Measurements from ENCODE around the gene GAP43.

GAP43 gene, protein sequence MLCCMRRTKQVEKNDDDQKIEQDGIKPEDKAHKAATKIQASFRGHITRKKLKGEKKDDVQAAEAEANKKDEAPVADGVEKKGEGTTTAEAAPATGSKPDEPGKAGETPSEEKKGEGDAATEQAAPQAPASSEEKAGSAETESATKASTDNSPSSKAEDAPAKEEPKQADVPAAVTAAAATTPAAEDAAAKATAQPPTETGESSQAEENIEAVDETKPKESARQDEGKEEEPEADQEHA

GRCh38 chr3:115623044-115623868 is at the start of gene GAP43:
Gene GAP43, plus strand, starts transcription at chr3:115623510. Its CDS starts 180 bp downstream, at chr3:115623690.
- DNase-seq (ENCODE audit: low read depth): no peak

- no peak for DNase-seq (ENCODE audit: low read depth)
Observed at GRCh38 chr3:115576325-115576875, 46.9 kb upstream of the GAP43 start.

- no peak for DNase-seq (ENCODE audit: low read depth)
Observed at GRCh38 chr3:115577000-115577399, 46.3 kb upstream of the GAP43 start.

DNA sequence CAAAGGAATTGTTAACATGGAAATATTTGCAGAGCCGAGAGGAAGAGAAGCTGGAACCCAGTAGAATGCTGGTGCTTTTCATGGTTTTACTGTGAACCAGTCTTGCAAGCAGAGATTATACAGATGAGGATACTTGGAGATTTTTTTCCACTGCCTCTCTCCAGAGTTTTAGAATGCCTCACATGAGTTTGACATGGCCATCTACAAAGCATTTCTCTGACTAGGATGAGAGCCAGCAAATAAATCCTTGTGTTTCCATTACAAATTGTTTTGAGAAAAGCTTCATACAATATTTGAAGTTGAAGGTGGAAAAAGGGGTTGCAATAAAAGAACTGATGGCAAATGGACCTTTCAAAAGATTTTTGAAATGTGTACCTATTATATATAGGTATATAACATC is 45.0 kb upstream of the GAP43 start:
- DNase-seq (ENCODE audit: low read depth): no peak

- DNase-seq (ENCODE audit: low read depth): no peak
Observed at GRCh38 chr3:115580566-115580965, 42.7 kb upstream of the GAP43 start.

GRCh38 chr3:115581362-115582135 is 41.8 kb upstream of the GAP43 start:
- no peak for DNase-seq (ENCODE audit: low read depth)

DNA sequence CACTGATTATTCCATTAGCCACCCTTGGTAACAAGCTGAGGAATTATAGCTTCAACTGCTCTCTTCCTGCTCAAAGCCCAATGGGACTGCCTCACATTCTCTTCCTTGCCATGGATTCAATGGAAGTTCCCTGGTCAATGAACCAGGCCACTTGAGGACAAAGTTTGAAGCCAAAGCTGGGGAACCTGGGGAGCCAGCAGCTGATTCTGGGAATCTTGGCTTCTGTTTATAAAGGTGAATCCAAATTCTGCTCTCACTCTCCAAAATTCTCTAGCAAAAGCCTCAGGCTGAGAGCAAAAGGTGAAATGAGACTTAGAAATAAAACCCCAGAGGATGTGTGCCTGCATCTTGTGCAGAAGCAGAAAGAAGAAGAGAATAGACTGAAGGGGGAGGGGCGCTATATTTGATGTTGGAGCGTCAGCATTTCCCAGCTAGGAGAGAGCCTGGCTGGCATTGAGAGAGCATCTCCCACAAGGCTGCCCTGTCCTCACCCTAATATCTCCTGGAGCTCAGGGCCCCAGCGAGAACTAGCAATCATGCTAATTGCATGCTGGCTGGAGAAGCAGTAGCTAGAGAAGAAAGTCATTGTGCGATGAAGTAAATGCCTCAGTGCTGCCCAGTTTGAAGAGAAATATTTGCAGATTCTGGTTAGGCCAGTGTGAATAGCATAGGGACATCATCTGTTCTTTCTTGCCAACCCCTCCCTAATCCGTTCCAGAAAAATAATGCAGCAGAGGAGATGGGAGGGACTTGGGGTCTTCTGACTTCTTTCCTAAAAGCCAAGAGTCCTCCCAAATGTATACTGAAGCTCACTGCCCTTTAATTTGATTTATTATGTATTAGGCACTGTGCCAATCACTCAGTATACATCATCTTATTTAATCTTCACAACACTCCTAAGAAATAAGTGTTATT is 34.9 kb upstream of the GAP43 start:
- DNase-seq (ENCODE audit: low read depth): no peak

- no peak for DNase-seq (ENCODE audit: low read depth)
Observed at GRCh38 chr3:115590873-115591272, 32.4 kb upstream of the GAP43 start.

DNA sequence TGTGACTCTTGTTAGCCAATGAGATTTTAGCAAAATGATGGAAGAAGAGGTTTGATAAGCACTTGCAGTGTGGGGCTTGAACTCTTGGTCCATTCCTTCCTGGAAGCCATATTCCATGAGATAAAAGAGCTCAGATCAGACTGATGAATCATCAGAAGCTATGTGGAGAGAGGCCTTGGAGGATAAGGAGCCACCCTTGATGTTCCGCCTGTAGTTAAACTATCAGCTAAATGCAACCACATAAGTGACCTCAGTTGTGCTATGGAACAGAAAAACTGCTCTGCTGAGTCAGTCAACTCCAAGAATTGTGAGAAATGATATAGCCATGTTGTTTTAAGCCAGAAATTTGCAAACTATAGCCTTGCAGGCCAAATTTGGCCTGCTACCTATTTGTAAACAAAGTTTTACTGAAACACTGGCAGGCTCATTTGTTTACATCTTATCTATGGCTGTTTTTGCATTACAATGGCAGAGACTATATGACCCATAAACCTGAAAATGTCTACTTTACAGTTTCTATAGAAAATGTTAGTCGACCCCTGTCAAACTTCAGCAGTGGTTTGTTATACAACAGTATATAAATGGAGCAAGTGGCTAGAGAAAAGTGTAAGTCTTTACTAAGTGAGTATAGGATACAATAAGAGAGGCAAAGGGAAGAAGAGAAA is 27.6 kb upstream of the GAP43 start:
- no peak for DNase-seq (ENCODE audit: low read depth)

DNA sequence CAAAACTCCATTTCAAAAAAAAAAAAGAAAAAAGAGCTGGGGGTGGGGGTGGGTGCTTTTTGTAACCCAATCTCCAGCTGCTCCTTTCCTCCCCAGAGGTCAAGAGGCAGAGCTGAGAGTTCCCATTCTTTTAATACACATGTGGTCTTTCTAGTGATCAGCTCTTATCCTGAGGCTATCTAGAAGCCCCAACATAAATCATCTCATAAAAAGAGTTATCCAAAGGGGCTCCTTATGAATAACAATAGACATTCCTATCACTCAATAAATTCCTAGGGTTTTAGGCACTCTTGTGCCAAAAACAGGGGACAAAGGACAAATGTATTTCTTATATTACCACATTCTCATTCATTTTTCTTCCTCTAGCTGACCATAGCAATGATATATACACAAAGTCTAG is 25.1 kb upstream of the GAP43 start:
- no peak for DNase-seq (ENCODE audit: low read depth)

DNA sequence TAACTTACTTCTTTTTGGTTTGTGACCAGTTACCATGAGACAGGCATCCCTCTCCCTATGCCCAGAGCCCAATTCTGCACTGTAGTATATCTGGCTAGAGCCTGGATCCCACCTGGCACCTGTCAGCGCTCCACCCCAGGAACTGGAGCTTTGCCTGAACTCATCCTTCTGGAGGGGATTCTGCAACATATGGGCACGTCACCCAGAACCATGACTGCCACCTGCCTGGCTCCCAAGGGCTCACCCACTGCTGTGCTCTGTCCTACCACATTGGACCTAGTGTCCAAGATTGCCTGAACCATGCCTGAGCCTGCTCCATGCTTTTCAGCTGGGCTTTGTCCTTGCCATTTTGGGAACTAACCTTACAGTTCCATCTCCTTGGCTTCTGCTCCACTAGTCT is 21.1 kb upstream of the GAP43 start:
- no peak for DNase-seq (ENCODE audit: low read depth)

- no peak for DNase-seq (ENCODE audit: low read depth)
Observed at GRCh38 chr3:115611630-115612029, 11.7 kb upstream of the GAP43 start.

DNA sequence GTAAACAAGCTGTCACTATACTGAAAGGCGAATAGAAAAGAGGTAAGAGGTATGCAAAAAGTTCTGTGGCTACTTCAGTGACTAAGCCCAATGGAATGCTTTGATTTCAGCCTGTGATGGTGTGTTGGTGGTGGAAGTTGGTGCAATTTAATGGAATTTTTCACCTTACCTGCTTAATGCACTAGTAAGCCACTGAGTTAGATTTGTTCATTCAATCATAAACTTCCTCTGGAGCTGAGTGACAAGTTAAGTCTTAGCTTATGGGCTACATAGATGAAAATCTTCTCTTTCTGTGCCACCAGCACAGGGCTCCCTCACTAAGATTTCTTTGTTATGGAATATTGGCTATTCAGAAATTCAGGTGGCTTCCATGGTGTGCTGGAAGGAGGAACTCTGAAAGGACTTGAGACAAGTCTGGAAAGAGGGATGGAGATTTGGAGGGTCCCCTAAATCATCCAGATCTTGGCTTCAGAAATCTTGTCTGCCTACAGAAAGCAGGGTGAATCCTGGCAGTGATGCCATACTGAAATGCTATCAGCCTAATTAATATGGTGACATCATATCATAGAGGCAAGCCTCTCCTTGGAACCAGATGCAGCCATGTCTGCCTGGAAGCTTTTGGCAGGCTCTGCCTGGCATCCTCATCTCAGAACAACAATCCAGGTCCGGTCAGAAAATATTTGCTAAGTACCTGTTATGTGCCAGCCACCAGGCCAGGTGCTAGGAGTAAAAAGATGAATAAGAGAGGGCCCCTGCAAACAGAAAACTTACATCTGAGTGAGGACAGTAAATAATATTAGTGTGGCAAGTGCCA is 8.1 kb upstream of the GAP43 start:
- no peak for DNase-seq (ENCODE audit: low read depth)

- DNase-seq (ENCODE audit: low read depth): no peak
Observed at GRCh38 chr3:115616461-115616860, 6.8 kb upstream of the GAP43 start.

- DNase-seq (ENCODE audit: low read depth): no peak
Observed at GRCh38 chr3:115617591-115617990, 5.7 kb upstream of the GAP43 start.

DNA sequence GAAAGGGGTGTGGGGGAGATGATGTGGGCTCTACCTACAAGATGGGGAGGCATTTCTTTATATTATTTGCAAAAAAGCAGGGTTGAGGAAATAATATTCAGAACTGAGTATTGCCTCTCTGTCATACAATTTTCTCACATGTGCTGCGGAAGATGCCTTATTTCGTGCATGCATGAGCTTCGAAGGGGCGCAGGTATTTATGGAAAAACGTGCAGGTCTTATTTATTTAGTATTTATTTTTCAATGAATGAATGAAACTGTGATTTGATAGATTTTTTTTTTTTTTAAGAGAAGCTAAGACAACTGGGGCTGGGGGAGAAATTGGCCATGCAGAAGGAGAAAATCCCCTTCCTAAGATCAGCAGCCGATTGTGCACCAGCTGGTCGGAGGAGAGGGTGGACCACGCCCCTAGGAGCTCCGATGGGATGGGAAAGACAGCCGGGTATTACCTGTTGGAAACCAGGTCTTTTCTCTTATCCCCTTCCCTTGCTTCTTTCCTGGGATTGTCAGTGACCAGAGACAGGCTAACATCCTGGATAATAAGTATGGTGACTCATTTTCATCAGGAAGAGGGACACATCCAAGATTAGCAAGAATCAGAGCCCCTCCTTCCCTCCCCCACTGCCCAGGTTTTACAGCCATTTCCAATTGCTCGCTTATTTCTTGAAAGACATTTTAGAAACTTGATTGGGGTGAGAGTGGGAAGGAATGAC is 875 bp downstream of the GAP43 start:
- no peak for DNase-seq (ENCODE audit: low read depth)

DNA sequence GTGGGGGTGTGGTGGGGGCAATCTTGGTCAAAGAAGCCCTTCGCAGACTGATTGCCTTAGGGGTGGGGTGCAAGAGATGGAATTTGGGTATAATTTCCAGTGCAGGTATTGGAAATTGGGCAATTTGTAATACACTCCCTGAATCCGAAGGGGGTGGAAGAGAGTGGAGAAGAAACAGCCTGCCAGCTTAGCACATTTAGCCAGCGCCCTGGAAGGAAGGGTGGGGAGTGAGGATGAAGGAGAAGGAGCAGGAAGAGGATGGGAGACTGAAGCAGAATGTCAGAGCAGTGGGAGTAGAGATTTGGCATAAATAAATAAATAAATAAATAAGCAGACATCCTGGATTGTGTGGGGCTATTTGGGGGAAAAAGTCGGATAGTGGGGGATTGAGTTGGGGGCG is 1.6 kb downstream of the GAP43 start:
- no peak for DNase-seq (ENCODE audit: low read depth)

DNA sequence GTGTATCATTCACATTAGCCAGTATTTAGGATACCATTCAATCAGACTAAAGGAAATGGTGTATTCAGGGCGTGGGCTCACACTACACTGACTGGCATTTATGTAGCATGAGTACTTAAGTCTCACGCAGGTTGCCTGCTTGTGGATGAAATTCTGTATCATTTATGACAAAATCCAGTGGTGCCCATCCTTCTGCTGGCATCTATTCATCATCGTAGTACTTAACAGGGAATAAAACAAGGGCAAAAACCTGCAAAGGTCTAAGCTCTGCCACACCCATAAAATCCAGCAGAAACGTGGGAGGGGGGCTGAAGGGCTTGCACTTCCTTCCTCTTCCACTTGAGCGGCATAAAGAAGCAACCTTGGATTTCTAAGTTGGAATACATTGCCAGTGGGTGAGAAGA is 2.7 kb downstream of the GAP43 start:
- DNase-seq (ENCODE audit: low read depth): no peak

GRCh38 chr3:115626721-115627120 is 3.4 kb downstream of the GAP43 start:
- DNase-seq (ENCODE audit: low read depth): no peak
